Gastrocnemius medialis (tissue), 4 donors: Measurements from ENCODE around the gene RELT. TPM values are rescaled to one million over a fixed set of nuclear protein-coding genes. Genes with fewer than 3 reads are reported as not detected.
A peak's percentile ranks its signal among the peaks of the same experiment; 100 is the strongest.

Experiments used
- ATAC-seq, 2 donors: fragments of 150-250 bp; one replicate each; pipeline ENCODE4 v1.9.1; 2016
- DNase-seq, 2 donors: peaks; one replicate each; pipeline ENCODE4 v3.0.0-alpha.2; 2019
- H3K27ac ChIP-seq, 4 donors: fragments of 200-600 bp; sonication (generic); 1 replicate in 1 of 4; 2 replicates in 3 of 4; pipeline ENCODE4 v1.5.1; 2016 to 2018; ENCODE audit warnings: mild to moderate bottlenecking in 2 of 4, moderate library complexity in 1 of 4
- H3K27me3 ChIP-seq, 3 donors: fragments of 200-600 bp; sonication (generic) in 2 of 3; 1 replicate in 1 of 3; 2 replicates in 2 of 3; pipeline versions ENCODE4 v1.5.1 to v1.6.0; 2016 to 2019; ENCODE audit warnings: mild to moderate bottlenecking in 1 of 3, moderate library complexity in 1 of 3
- H3K36me3 ChIP-seq, 2 donors: fragments of 200-600 bp; sonication (generic) in 1 of 2; one replicate each; pipeline ENCODE4 v1.5.1; 2017 to 2018
- H3K4me1 ChIP-seq, 2 donors: fragments of 200-600 bp; sonication (generic) in 1 of 2; one replicate each; pipeline ENCODE4 v1.5.1; 2016 to 2017; ENCODE audit warnings: mild to moderate bottlenecking in 2 of 2
- H3K4me3 ChIP-seq, 4 donors: fragments of 200-600 bp; sonication (generic) in 3 of 4; 1 replicate in 1 of 4; 2 replicates in 3 of 4; pipeline ENCODE4 v1.5.1; 2016 to 2019; ENCODE audit warnings: mild to moderate bottlenecking in 2 of 4
- H3K9me3 ChIP-seq, 3 donors: fragments of 200-600 bp; sonication (generic) in 2 of 3; 1 replicate in 1 of 3; 2 replicates in 2 of 3; pipeline ENCODE4 v1.5.1; 2016 to 2019
- POLR2A ChIP-seq, 2 donors: fragments of 450-650 bp; IDR thresholded peaks; one replicate each; pipeline ENCODE4 v1.6.1; 2017; ENCODE audit warnings: antibody characterized with exemption in 2 of 2, mild to moderate bottlenecking in 2 of 2, moderate library complexity in 2 of 2
- in situ Hi-C, 4 donors: fragments of 200-750 bp; cut with MboI; loops; one replicate each; pipeline versions ENCODE4 v1.15.0 to v1.8.0; 2017; ENCODE audit warnings: low sequenced_read_pairs in 4 of 4
- intact Hi-C: fragments of 100-400 bp; cut with DNase I; formaldehyde crosslinking; loops from one replicate; pipeline ENCODE4 v1.15.1; 2023; ENCODE audit warnings: low total_unique reads
- total RNA-seq, 4 donors: library from RNA; depleted of rRNA; stranded (reverse); fragments of >200 nt; gene quantifications; one replicate each; pipeline versions ENCODE4 v1.1.0 to v1.2.3, GENCODE V29; 2016
- TF ChIP-seq, protein P1 (sequence below), 5 experiments: fragments of 450-650 bp in 3 of 5; fragments of 200-600 bp in 2 of 5; sonication (generic) in 2 of 5; IDR thresholded peaks in 4 of 5; conservative IDR thresholded peaks in 1 of 5; 1 replicate in 4 of 5; 2 replicates in 1 of 5; pipeline ENCODE4 v1.5.1; 2016 to 2019; ENCODE audit warnings: antibody characterized with exemption in 5 of 5, mild to moderate bottlenecking in 3 of 5, moderate library complexity in 3 of 5

Gene RELT
- total RNA-seq, 4 donors from 2014 or later: 18.5 to 63.5 (median 36.7) TPM

DNA sequence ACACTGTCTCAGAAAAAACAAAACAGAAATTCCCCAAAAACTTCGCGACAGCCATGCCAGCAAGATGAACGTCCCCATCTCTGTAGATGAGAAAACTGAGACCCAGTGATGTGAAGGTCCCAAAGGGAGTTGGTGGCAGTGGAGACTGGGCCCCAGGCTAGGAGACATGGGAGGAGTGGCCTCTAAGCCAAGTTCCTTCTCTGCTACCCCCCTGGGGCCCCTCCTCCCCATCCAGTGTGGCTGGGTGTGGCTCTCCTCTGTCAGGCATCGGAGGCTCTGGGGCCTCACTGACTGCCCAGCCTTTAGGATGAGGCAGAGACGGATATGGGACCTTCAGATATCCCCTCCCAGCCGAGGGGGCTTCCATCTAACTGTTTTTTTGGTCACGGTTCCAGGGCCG is 9.8 kb downstream of the RELT start:
- TF ChIP-seq POLR2A (IDR thresholded peaks at IDR 0.05): no peak
- TF ChIP-seq, protein P1, sequence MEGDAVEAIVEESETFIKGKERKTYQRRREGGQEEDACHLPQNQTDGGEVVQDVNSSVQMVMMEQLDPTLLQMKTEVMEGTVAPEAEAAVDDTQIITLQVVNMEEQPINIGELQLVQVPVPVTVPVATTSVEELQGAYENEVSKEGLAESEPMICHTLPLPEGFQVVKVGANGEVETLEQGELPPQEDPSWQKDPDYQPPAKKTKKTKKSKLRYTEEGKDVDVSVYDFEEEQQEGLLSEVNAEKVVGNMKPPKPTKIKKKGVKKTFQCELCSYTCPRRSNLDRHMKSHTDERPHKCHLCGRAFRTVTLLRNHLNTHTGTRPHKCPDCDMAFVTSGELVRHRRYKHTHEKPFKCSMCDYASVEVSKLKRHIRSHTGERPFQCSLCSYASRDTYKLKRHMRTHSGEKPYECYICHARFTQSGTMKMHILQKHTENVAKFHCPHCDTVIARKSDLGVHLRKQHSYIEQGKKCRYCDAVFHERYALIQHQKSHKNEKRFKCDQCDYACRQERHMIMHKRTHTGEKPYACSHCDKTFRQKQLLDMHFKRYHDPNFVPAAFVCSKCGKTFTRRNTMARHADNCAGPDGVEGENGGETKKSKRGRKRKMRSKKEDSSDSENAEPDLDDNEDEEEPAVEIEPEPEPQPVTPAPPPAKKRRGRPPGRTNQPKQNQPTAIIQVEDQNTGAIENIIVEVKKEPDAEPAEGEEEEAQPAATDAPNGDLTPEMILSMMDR (IDR thresholded peaks at IDR 0.05 in 4 of 5, conservative IDR thresholded peaks at IDR 0.05 in 1 of 5): no peak
- Histone ChIP-seq H3K4me3 (no peak overlapping the region), H3K4me1 (peaks cover 90 to 99% of the 10 kb centered on the region in 2 donors), H3K36me3 (no peaks in the 10 kb centered on the region), H3K9me3 (no peaks in the 10 kb centered on the region), H3K27me3 (no peaks in the 10 kb centered on the region), H3K27ac (peak overlapping the region; percentile 87 to 99 (median 98))
- intact Hi-C loops: loop anchor here (10.0 kb wide), 1 partner anchor 629 kb away; no protein-coding TSS in a partner anchor
- in situ Hi-C loops: no loop called here
- ATAC-seq (no peak), DNase-seq (peak in 1 of 2 donors; percentile 44)

DNA sequence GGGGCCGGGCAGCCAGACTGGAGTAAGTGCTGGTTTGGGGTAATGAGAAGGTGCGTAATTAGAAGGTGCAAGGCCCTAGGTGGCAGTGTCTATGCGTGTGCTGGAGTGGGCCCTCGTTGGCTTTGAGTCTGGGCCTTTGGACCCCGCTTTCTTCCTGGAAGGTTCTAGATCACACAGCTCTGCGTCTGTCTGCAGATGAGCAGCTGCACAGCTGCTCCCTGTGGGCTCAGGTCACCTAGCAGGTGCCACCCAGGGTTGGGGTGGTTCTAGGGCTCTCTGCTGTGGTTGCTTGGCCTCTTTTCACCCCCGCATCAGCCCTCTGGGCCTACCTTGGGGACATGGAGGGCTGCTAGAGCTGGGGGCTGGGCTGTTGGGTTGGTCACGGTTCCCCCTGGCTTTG is 10.3 kb downstream of the RELT start:
- intact Hi-C loops: loop anchor here (10.0 kb wide), 1 partner anchor 628 kb away; no protein-coding TSS in a partner anchor
- TF ChIP-seq, protein P1 (IDR thresholded peaks at IDR 0.05 in 4 of 5, conservative IDR thresholded peaks at IDR 0.05 in 1 of 5): no peak
- TF ChIP-seq POLR2A (IDR thresholded peaks at IDR 0.05): no peak
- Histone ChIP-seq H3K4me1 (peaks cover 84 to 94% of the 10 kb centered on the region in 2 donors), H3K36me3 (no peaks in the 10 kb centered on the region), H3K9me3 (no peaks in the 10 kb centered on the region), H3K4me3 (no peak overlapping the region), H3K27me3 (no peaks in the 10 kb centered on the region), H3K27ac (peak overlapping the region; percentile 87 to 99 (median 98))
- DNase-seq: no peak
- in situ Hi-C loops: no loop called here
- no peak for ATAC-seq

DNA sequence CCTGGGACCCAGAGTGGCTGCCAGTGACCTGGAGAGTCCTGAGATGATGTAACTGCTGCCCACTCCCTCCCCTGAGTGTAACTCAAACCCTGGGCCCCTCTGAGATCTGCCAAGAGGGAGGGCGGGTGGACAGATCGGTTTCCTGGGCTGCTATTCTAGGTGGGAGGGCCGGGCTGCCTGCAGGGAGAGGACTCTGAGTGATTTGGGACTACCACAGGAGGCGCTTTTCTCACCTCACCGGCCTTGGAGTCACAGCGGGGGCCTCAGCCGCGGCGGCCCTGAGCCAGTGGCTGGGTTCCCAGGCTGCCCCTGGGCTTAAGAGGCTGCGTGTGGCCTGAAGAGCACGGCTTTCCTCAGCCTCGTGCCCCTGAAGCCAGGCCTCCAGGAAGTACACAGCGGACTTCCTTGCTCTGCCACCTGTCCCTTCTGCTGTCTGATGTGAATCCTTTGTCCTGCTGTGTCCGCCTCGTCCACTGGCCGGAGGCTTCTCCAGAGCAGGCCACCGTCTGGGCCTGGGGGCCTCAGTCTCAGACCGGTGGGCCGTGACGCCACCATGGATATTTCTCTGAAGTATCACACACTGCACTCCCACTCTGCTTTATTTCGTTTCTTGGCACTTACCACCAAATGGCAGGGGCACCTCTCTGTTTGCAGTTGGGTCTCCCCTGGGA is 11.5 kb downstream of the RELT start:
- Histone ChIP-seq H3K4me3 (peak overlapping the region in 2 of 4 donors; percentile 5 to 10), H3K36me3 (peaks cover 0 to 5% of the 10 kb centered on the region in 2 donors), H3K4me1 (peaks cover 73 to 86% of the 10 kb centered on the region in 2 donors), H3K27ac (peak overlapping the region; percentile 87 to 99 (median 98)), H3K9me3 (no peaks in the 10 kb centered on the region), H3K27me3 (no peaks in the 10 kb centered on the region)
- TF ChIP-seq POLR2A (IDR thresholded peaks at IDR 0.05): peak; percentile 6 to 17
- TF ChIP-seq, protein P1 (IDR thresholded peaks at IDR 0.05 in 4 of 5, conservative IDR thresholded peaks at IDR 0.05 in 1 of 5): peak in 2 of 5 experiments; percentile 45 to 54
- intact Hi-C loops: loop anchor here (10.0 kb wide), 1 partner anchor 627 kb away; no protein-coding TSS in a partner anchor
- in situ Hi-C loops: no loop called here
- ATAC-seq: peak; percentile 79 to 81
- DNase-seq: peak; percentile 83 to 97

DNA sequence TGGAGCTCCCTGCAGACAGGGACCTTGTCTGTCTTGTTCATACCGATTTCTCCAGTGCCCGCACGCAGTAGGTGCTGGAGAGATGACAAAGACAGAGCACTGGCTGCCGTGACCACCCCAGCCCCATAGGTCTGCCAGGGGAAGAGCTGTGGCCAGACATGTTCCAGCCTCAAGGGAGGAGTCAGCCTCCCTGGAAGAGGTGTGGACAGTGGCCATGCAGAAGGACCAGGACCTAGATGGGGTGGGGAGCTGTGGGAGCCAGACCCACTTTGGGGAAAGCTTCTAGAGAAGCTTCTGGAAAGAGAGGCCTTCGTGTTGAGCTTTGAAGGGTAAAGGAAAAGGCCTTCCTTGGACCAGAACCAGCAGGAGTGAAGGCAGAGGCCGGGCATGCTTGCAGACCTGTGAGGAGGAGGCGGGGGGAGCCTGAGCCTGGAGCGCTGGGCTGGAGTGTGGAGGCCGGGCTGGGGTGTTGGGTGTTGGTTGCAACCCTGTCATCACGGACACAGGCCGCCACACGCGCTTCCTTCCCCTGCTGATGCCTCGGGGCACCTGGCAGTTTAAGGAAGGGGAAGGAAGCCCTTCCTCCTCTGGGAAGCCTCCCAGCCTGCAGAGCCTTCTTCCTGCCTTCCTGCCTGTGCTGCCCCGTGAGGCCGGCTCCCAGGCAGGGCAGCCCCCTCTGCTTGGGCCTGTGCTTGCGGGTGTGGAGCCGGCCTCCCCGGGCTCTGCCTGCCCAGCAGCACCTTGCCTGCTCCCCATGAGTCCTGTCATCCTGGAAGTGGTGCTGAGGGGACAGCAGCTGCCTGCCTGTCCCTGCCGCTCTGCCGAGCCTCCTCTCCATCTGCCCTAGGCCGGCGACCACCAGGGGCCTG is 12.3 kb downstream of the RELT start:
- Histone ChIP-seq H3K4me1 (peaks cover 65 to 86% of the 10 kb centered on the region in 2 donors), H3K9me3 (no peaks in the 10 kb centered on the region), H3K36me3 (peaks cover 0 to 7% of the 10 kb centered on the region in 2 donors), H3K27me3 (no peaks in the 10 kb centered on the region), H3K27ac (peak overlapping the region; percentile 87 to 99 (median 98)), H3K4me3 (peak overlapping the region in 2 of 4 donors; percentile 5 to 10)
- intact Hi-C loops (loop anchor here (10.0 kb wide), 1 partner anchor 626 kb away; no protein-coding TSS in a partner anchor), in situ Hi-C loops (no loop called here)
- TF ChIP-seq, protein P1 (IDR thresholded peaks at IDR 0.05 in 4 of 5, conservative IDR thresholded peaks at IDR 0.05 in 1 of 5): no peak
- TF ChIP-seq POLR2A (IDR thresholded peaks at IDR 0.05): no peak
- no peak for ATAC-seq
- peak in 1 of 2 donors; percentile 51 for DNase-seq
